ENCODE data around the gene SEC16B. TPM values are rescaled to one million over a fixed set of nuclear protein-coding genes. Genes with fewer than 3 reads are reported as not detected.

The SEC16B gene
- total RNA-seq, 3 donors from 2014 or later = 3.8 to 8.8 (median 4.8) TPM

Other genes starting within 250 kb of the SEC16B start
- 10 to 100 TPM; 28.5 to 41.0 (median 40.5) TPM for gene RASAL2, start 124.0 kb upstream of the SEC16B start, total RNA-seq

All from breast epithelium (tissue), 3 donors.